H1 (cell line): Measurements from ENCODE around the gene AP3B2. TPM values are rescaled to one million over a fixed set of nuclear protein-coding genes. Genes with fewer than 3 reads are reported as not detected.

Source experiments
- CTCF ChIA-PET: fragments of 300-600 bp; sonication (Branson Sonifier 250); formaldehyde crosslinking; loops from one replicate; lab custom pipeline; 2021; ENCODE audit not compliant: partially characterized antibody; lab: Charles Lee
- POLR2A ChIA-PET: fragments of 300-600 bp; sonication (Branson Sonifier 250); formaldehyde crosslinking; loops from one replicate; lab custom pipeline; 2021; ENCODE audit warnings: inconsistent platforms; ENCODE audit not compliant: partially characterized antibody; lab: Charles Lee
- DNase-seq, 2 experiments: peaks; one replicate each; pipeline versions ENCODE4 v3.0.0 to v3.0.0-alpha.2; 2010 to 2022; ENCODE audit warnings: low spot score in 2 of 2, low read depth in 1 of 2, mixed read lengths in 1 of 2
- FAIRE-seq: peaks from 2 replicates; lab custom pipeline; 2011; peaks lifted over from hg19 to GRCh38; lab: Jason Lieb, UNC
- H2AFZ ChIP-seq: 2 replicates; pipeline ENCODE4 v1.8.1; 2012; ENCODE audit warnings: low read length, inconsistent platforms
- H2AK5ac ChIP-seq: 2 replicates; pipeline ENCODE4 v1.6.1; 2013; ENCODE audit warnings: low read depth, low read length
- H2BK120ac ChIP-seq: replicated peaks from 2 replicates; pipeline ENCODE3; 2013; ENCODE audit warnings: low read depth, low read length, inconsistent platforms
- H2BK12ac ChIP-seq: 2 replicates; pipeline ENCODE4 v1.6.1; 2013; ENCODE audit warnings: low read depth, low read length
- H2BK15ac ChIP-seq: 2 replicates; pipeline ENCODE4 v1.6.1; 2013; ENCODE audit warnings: low read length
- H2BK20ac ChIP-seq: 2 replicates; pipeline ENCODE4 v1.6.1; 2013; ENCODE audit warnings: low read length
- H2BK5ac ChIP-seq: 2 replicates; pipeline ENCODE4 v1.6.1; 2013; ENCODE audit warnings: low read depth, low read length
- H3K14ac ChIP-seq: 2 replicates; pipeline ENCODE4 v1.6.1; 2013; ENCODE audit warnings: inconsistent platforms; ENCODE audit not compliant: insufficient read length
- H3K18ac ChIP-seq: 2 replicates; pipeline ENCODE4 v1.6.1; 2013; ENCODE audit warnings: low read length; ENCODE audit errors: extremely low read depth
- H3K23ac ChIP-seq: 2 replicates; pipeline ENCODE4 v1.6.1; 2013; ENCODE audit warnings: inconsistent platforms; ENCODE audit not compliant: insufficient read length
- H3K23me2 ChIP-seq: 2 replicates; pipeline ENCODE4 v1.6.1; 2013; ENCODE audit warnings: low read depth, low read length
- H3K27ac ChIP-seq: 2 replicates; pipeline ENCODE4 v1.6.1; 2011; ENCODE audit warnings: low read depth, low read length, inconsistent platforms
- H3K27me3 ChIP-seq, 4 experiments: replicated peaks in 1 of 4; 1 replicate in 1 of 4; 2 replicates in 3 of 4; pipeline versions ENCODE4 v1.6.1 to v1.8.1; 2011 to 2013; ENCODE audit warnings: low read length in 3 of 4, mild to moderate bottlenecking in 3 of 4, inconsistent platforms in 2 of 4, mixed read lengths in 2 of 4, moderate library complexity in 1 of 4; ENCODE audit not compliant: control insufficient read depth in 3 of 4, insufficient read depth in 3 of 4; ENCODE audit errors: extremely low read depth in 1 of 4
- H3K36me3 ChIP-seq, 4 experiments: 2 replicates each; pipeline versions ENCODE4 v1.6.1 to v1.8.1; 2011 to 2013; ENCODE audit warnings: mild to moderate bottlenecking in 4 of 4, low read length in 3 of 4, moderate library complexity in 2 of 4, control low read depth in 1 of 4, inconsistent platforms in 1 of 4; ENCODE audit not compliant: insufficient read depth in 4 of 4, control insufficient read depth in 2 of 4
- H3K4ac ChIP-seq: replicated peaks from 2 replicates; pipeline ENCODE3; 2013; ENCODE audit warnings: low read length, low read depth, mixed read lengths, inconsistent platforms; ENCODE audit not compliant: insufficient read length
- H3K4me1 ChIP-seq, 4 experiments: replicated peaks in 1 of 4; 1 replicate in 1 of 4; 2 replicates in 3 of 4; pipeline versions ENCODE4 v1.6.1 to v1.8.1; 2011 to 2013; ENCODE audit warnings: low read length in 3 of 4, inconsistent platforms in 2 of 4, mixed read lengths in 1 of 4; ENCODE audit not compliant: insufficient read depth in 4 of 4, control insufficient read depth in 3 of 4
- H3K4me2 ChIP-seq, 2 experiments: 2 replicates each; pipeline versions ENCODE4 v1.6.1 to v1.8.1; 2011 to 2013; ENCODE audit warnings: low read depth in 2 of 2, low read length in 2 of 2, control low read depth in 1 of 2, inconsistent platforms in 1 of 2, mild to moderate bottlenecking in 1 of 2; ENCODE audit not compliant: insufficient read depth in 1 of 2
- H3K4me3 ChIP-seq, 4 experiments: fragments of 200-600, 300-600 bp in 1 of 4; sonication (generic), shearing (Covaris generic), sonication (Bioruptor Twin) in 1 of 4; 2 replicates each; pipeline versions ENCODE4 v1.5.1 to v1.8.1; 2011 to 2016; ENCODE audit warnings: low read length in 4 of 4, low read depth in 3 of 4, control low read depth in 2 of 4, inconsistent platforms in 2 of 4, mild to moderate bottlenecking in 2 of 4, mixed read lengths in 1 of 4, moderate library complexity in 1 of 4; ENCODE audit not compliant: insufficient read depth in 2 of 4; ENCODE audit errors: extremely low read depth in 1 of 4
- H3K56ac ChIP-seq: replicated peaks from 2 replicates; pipeline ENCODE3; 2013; ENCODE audit warnings: low read depth, mild to moderate bottlenecking, mixed read lengths, low read length, inconsistent platforms; ENCODE audit not compliant: insufficient read length
- H3K79me1 ChIP-seq: 2 replicates; pipeline ENCODE4 v1.6.1; 2013; ENCODE audit warnings: low read depth, low read length, control low read depth
- H3K79me2 ChIP-seq, 2 experiments: 2 replicates each; pipeline versions ENCODE4 v1.6.1 to v1.8.1; 2012 to 2013; ENCODE audit warnings: low read length in 2 of 2, mild to moderate bottlenecking in 2 of 2, inconsistent platforms in 1 of 2; ENCODE audit not compliant: insufficient read depth in 2 of 2, control insufficient read depth in 1 of 2
- H3K9ac ChIP-seq, 4 experiments: replicated peaks in 1 of 4; 1 replicate in 1 of 4; 2 replicates in 3 of 4; pipeline versions ENCODE4 v1.6.1 to v1.8.1; 2011 to 2013; ENCODE audit warnings: low read depth in 3 of 4, low read length in 3 of 4, control low read depth in 2 of 4, mild to moderate bottlenecking in 2 of 4, moderate library complexity in 2 of 4, inconsistent platforms in 1 of 4; ENCODE audit errors: extremely low read depth in 1 of 4
- H3K9me3 ChIP-seq, 2 experiments: 2 replicates each; pipeline versions ENCODE4 v1.6.1 to v1.8.1; 2012 to 2013; ENCODE audit warnings: mild to moderate bottlenecking in 2 of 2, moderate library complexity in 2 of 2, control low read depth in 1 of 2, inconsistent platforms in 1 of 2, low read depth in 1 of 2, low read length in 1 of 2, mixed read lengths in 1 of 2; ENCODE audit not compliant: insufficient read depth in 2 of 2
- H4K20me1 ChIP-seq, 2 experiments: replicated peaks in 1 of 2; 2 replicates each; pipeline versions ENCODE3 to v1.8.1; 2011 to 2013; ENCODE audit warnings: inconsistent platforms in 2 of 2, low read length in 2 of 2, mild to moderate bottlenecking in 1 of 2; ENCODE audit not compliant: insufficient read depth in 2 of 2, control insufficient read depth in 1 of 2
- H4K5ac ChIP-seq: 2 replicates; pipeline ENCODE4 v1.6.1; 2013; ENCODE audit warnings: low read length, low read depth, mixed read lengths, inconsistent platforms; ENCODE audit not compliant: insufficient read length
- H4K8ac ChIP-seq: 2 replicates; pipeline ENCODE4 v1.8.0; 2013; ENCODE audit warnings: mild to moderate bottlenecking, moderate library complexity, low read length, inconsistent platforms; ENCODE audit not compliant: insufficient read depth; ENCODE audit errors: extremely low read depth
- H4K91ac ChIP-seq: replicated peaks from 2 replicates; pipeline ENCODE3; 2013; ENCODE audit warnings: low read length, mixed read lengths, inconsistent platforms; ENCODE audit not compliant: insufficient read length
- ATF2 ChIP-seq: IDR thresholded peaks from 2 replicates; pipeline ENCODE4 v1.6.1; 2012; ENCODE audit warnings: low read length, inconsistent platforms
- CBX5 ChIP-seq: fragments of 300-800, 300-1000 bp; sonication (generic); IDR thresholded peaks from 2 replicates; pipeline ENCODE4 v1.7.1; 2016; ENCODE audit warnings: antibody characterized with exemption, low read length, low read depth
- CEBPB ChIP-seq: IDR thresholded peaks from 2 replicates; pipeline ENCODE4 v1.6.1; 2012; ENCODE audit warnings: low read depth, low read length
- CHD1 ChIP-seq: IDR thresholded peaks from 2 replicates; pipeline ENCODE4 v1.6.1; 2012; ENCODE audit warnings: low read depth, low read length, improper control_type of control experiment
- TAF7 ChIP-seq: optimal IDR thresholded peaks from 2 replicates; pipeline ENCODE3; 2011; ENCODE audit warnings: low read depth, mild to moderate bottlenecking, inconsistent platforms, low read length, moderate library complexity, borderline replicate concordance
- WGBS, 2 experiments: shearing (Covaris generic) in 1 of 2; methylation state at CpG; one replicate each; pipeline versions ENCODE4 v1.1.6 to v1.1.7; 2013 to 2015; ENCODE audit warnings: low lambda C conversion rate in 2 of 2, mixed read lengths in 2 of 2, inconsistent platforms in 1 of 2, low coverage in 1 of 2, missing lambda C conversion rate in 1 of 2; ENCODE audit not compliant: insufficient replicate concordance in 2 of 2, insufficient coverage in 1 of 2, insufficient read length in 1 of 2; ENCODE audit errors: extremely low coverage in 1 of 2, missing lambda C conversion rate in 1 of 2; 5-methylcytosine and 5-hydroxymethylcytosine counted together
- polyA plus RNA-seq, 7 experiments: library from polyadenylated mRNA; depleted of rRNA in 3 of 7; stranded (reverse) in 5 of 7; unstranded in 2 of 7; fragments of >200 nt in 5 of 7; fragments of 200-250 nt in 2 of 7; gene quantifications; 1 replicate in 5 of 7; 2 replicates in 1 of 7; 4 replicates in 1 of 7; pipeline versions ENCODE4 v1.2.1 to v1.2.3, GENCODE V29; 2011 to 2013; ENCODE audit warnings: missing spikeins in 2 of 7, mixed read lengths in 2 of 7
- total RNA-seq: library from RNA; stranded (reverse); fragmentation: NEBNext Ultra II Directional; extraction: Animal tissue kit (Norgen Biotek cat#: 25700); gene quantifications from 2 replicates; pipeline ENCODE4 v1.2.1, GENCODE V29; 2021

AP3B2 gene
- total and polyA plus RNA-seq, 2 of the 8 experiments (the other 6 are each of a cell fraction or from before 2014, with no cell fraction given), result 21.8 to 25.7 TPM

DNA sequence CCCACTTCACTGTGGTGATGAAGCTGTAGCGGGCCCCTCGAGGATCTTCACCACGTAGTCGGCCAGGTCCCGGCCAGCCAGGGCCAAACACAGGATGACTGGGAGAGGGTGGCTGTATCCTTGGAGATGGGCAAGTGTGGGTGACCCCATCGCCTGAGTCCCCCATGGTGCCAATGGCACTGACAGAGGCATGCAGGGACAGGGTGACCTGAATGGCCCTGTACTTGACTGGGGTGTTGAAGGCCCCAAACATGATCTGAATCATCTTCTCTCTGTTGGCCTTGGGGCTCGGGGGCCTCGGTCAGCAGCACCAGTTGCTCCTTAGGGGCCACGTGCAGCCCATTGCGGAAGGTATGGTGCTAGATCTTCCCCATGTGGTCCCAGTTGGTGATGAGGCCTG is 17.1 kb upstream of the AP3B2 start:
- H3K4ac ChIP-seq, result no peak overlapping the region
- no peaks in the 10 kb centered on the region for H3K79me2 ChIP-seq
- no peak overlapping the region for H4K91ac ChIP-seq
- no peak overlapping the region; the same call in 1 of the 2 replicates for H2BK12ac ChIP-seq
- no peak overlapping the region for H2AFZ ChIP-seq
- H4K20me1 ChIP-seq, result no peaks in the 10 kb centered on the region
- WGBS, 2 experiments, result 95% methylated on average over 10 of the region's 10 CpGs; no CpG with 5 or more reads in 1 of the 2 experiments
- H3K23ac ChIP-seq, result no peak overlapping the region
- no peak overlapping the region for H2BK120ac ChIP-seq
- H3K56ac ChIP-seq, result no peak overlapping the region
- no peak overlapping the region for H3K4me3 ChIP-seq
- H3K18ac ChIP-seq, result no peak overlapping the region
- no peak overlapping the region for H3K9ac ChIP-seq
- FAIRE-seq (no peak), DNase-seq (no peak)
- TF ChIP-seq CHD1 (no peak), CEBPB (no peak), TAF7 (no peak), CBX5 (no peak), ATF2 (no peak)
- H3K79me1 ChIP-seq, result no peaks in the 10 kb centered on the region
- no peak overlapping the region for H4K8ac ChIP-seq
- no peak overlapping the region for H2BK20ac ChIP-seq
- H3K36me3 ChIP-seq, result no peaks in the 10 kb centered on the region
- H3K27me3 ChIP-seq, result no peaks in the 10 kb centered on the region
- no peak overlapping the region for H4K5ac ChIP-seq
- H3K9me3 ChIP-seq, result 0 out of 4 replicates have a peak, but pooled peaks cover 0 to 2% of the 10 kb centered on the region in 2 experiments
- H3K4me2 ChIP-seq, result no peak overlapping the region
- ChIA-PET CTCF (interaction anchor here (1.1 kb wide), 1 partner anchor 24 kb away, joined by 3 read pairs; no protein-coding TSS in a partner anchor), POLR2A (interaction anchor here (0.9 to 1.5 kb wide), 3 partner anchors 10 to 16 kb away, joined by 3 read pairs; no protein-coding TSS in a partner anchor)
- H2BK15ac ChIP-seq, result no peak overlapping the region
- no peak overlapping the region for H3K27ac ChIP-seq
- no peak overlapping the region for H3K14ac ChIP-seq
- no peaks in the 10 kb centered on the region for H3K4me1 ChIP-seq
- H2AK5ac ChIP-seq, result no peak overlapping the region
- no peaks in the 10 kb centered on the region for H3K23me2 ChIP-seq
- no peak overlapping the region for H2BK5ac ChIP-seq
